Measurements from ENCODE around the gene FCF1.

The FCF1 gene

GRCh38 chr14:74712499-74713394 lies at the start of gene FCF1, which contains the start of gene AREL1:
TSS of gene FCF1 (plus strand) at chr14:74713144. CDS start at chr14:74713198, 54 bp downstream.
TSS of gene AREL1 (minus strand) at chr14:74713080. CDS start at chr14:74685615, 27,465 bp downstream.
- no peak for TF ChIP-seq CTCF (IDR thresholded peaks at IDR 0.05)

GRCh38 chr14:74663884-74664283 lies 49.1 kb upstream of the FCF1 start:
- no peak for TF ChIP-seq CTCF (IDR thresholded peaks at IDR 0.05)

GRCh38 chr14:74664717-74665116 lies 48.2 kb upstream of the FCF1 start:
- no peak for TF ChIP-seq CTCF (IDR thresholded peaks at IDR 0.05)

- no peak for TF ChIP-seq CTCF (IDR thresholded peaks at IDR 0.05)
Observed at GRCh38 chr14:74667758-74668157, 45.2 kb upstream of the FCF1 start.

- TF ChIP-seq CTCF (IDR thresholded peaks at IDR 0.05), result no peak
Observed at GRCh38 chr14:74669256-74669655, 43.7 kb upstream of the FCF1 start.

- TF ChIP-seq CTCF (IDR thresholded peaks at IDR 0.05), result no peak
Observed at GRCh38 chr14:74669846-74670245, 43.1 kb upstream of the FCF1 start.

GRCh38 chr14:74670726-74671411 lies 42.1 kb upstream of the FCF1 start:
- no peak for TF ChIP-seq CTCF (IDR thresholded peaks at IDR 0.05)
